ENCODE data around the gene LYRM4. TPM values are rescaled to one million over a fixed set of nuclear protein-coding genes. Genes with fewer than 3 reads are reported as not detected.

Gene LYRM4
- total and polyA plus RNA-seq, 9 of the 15 experiments (the other 6 are each of a cell fraction or from before 2014, with no cell fraction given), result 24.2 to 69.4 (median 41.8) TPM

DNA sequence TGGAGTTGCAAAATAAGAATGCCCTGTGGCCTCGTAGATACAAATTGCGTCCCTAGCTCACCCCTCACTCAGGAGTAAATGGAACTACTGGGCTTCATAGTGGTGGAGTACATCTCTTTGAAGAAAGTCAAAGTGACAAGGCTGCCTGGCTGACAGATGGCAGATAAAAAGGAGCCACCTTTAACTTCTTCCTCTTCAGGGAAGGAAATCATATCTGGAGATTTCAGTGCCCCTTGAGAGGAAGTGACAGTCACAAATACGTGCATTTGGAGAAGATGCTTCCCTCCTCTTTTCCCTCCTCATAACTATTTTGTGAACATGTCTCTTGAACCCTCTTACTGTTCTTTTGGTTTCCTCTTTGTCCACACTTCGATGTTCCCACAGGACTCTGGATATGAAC lies 132.4 kb downstream of the LYRM4 start:
- no peaks in the 10 kb centered on the region for H3K79me2 ChIP-seq (ENCODE audit: control insufficient read depth, insufficient read depth, low read length)
- 52% methylated on average over 4 of the region's 4 CpGs for WGBS (ENCODE audit: insufficient coverage, low coverage, missing lambda C conversion rate)
- DNase-seq (ENCODE audit: extremely low read depth in 1 of 4, low spot score in 3 of 4) (no peak), FAIRE-seq (no peak), ATAC-seq (no peak)
- no peak overlapping the region for H3K4me2 ChIP-seq (ENCODE audit: insufficient read depth, low read length)
- no peak for TF ChIP-seq RUNX1 (IDR thresholded peaks at IDR 0.05; ENCODE audit: low read depth)
- TF ChIP-seq, protein P1, sequence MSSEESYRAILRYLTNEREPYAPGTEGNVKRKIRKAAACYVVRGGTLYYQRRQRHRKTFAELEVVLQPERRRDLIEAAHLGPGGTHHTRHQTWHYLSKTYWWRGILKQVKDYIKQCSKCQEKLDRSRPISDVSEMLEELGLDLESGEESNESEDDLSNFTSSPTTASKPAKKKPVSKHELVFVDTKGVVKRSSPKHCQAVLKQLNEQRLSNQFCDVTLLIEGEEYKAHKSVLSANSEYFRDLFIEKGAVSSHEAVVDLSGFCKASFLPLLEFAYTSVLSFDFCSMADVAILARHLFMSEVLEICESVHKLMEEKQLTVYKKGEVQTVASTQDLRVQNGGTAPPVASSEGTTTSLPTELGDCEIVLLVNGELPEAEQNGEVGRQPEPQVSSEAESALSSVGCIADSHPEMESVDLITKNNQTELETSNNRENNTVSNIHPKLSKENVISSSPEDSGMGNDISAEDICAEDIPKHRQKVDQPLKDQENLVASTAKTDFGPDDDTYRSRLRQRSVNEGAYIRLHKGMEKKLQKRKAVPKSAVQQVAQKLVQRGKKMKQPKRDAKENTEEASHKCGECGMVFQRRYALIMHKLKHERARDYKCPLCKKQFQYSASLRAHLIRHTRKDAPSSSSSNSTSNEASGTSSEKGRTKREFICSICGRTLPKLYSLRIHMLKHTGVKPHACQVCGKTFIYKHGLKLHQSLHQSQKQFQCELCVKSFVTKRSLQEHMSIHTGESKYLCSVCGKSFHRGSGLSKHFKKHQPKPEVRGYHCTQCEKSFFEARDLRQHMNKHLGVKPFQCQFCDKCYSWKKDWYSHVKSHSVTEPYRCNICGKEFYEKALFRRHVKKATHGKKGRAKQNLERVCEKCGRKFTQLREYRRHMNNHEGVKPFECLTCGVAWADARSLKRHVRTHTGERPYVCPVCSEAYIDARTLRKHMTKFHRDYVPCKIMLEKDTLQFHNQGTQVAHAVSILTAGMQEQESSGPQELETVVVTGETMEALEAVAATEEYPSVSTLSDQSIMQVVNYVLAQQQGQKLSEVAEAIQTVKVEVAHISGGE (CRISPR knock-in tag; IDR thresholded peaks at IDR 0.05), result peak in 1 of 3 experiments; percentile 76; a peak in 2 of 6 replicates
- TF ChIP-seq MCM7 (IDR thresholded peaks at IDR 0.05), result no peak
- TF ChIP-seq NR2C1 (IDR thresholded peaks at IDR 0.05), result no peak
- TF ChIP-seq NR2C1 (tag; IDR thresholded peaks at IDR 0.05), result no peak
- TF ChIP-seq, protein P2, sequence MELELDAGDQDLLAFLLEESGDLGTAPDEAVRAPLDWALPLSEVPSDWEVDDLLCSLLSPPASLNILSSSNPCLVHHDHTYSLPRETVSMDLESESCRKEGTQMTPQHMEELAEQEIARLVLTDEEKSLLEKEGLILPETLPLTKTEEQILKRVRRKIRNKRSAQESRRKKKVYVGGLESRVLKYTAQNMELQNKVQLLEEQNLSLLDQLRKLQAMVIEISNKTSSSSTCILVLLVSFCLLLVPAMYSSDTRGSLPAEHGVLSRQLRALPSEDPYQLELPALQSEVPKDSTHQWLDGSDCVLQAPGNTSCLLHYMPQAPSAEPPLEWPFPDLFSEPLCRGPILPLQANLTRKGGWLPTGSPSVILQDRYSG (tag; conservative IDR thresholded peaks at IDR 0.05; ENCODE audit: low read depth), result no peak
- TF ChIP-seq KHSRP (IDR thresholded peaks at IDR 0.05), result no peak
- peaks cover 2% of the 10 kb centered on the region for H3K9me1 ChIP-seq (ENCODE audit: control insufficient read depth, insufficient read depth, low read length)
- H3K9ac ChIP-seq (ENCODE audit: insufficient read depth in 1 of 2, low read depth in 2 of 2, low read length in 2 of 2), result no peak overlapping the region
- 0 out of 2 replicates have a peak, but pooled peaks cover 6% of the 10 kb centered on the region for H4K20me1 ChIP-seq (replicated peaks; ENCODE audit: control insufficient read depth, insufficient read depth, low read length)
- no peaks in the 10 kb centered on the region for H3K9me3 ChIP-seq (replicated peaks; ENCODE audit: control insufficient read depth, insufficient read depth, low read depth, low read length)
- ChIA-PET CTCF (ENCODE audit: low intra/inter-chr PET ratio) (no interaction called here), POLR2A (no interaction called here)
- H3K4me1 ChIP-seq (replicated peaks in 1 of 2; ENCODE audit: control insufficient read depth in 2 of 2, insufficient read depth in 2 of 2, low read length in 2 of 2), result peaks cover 9 to 13% of the 10 kb centered on the region in 2 experiments; a peak in 4 of 5 replicates
- H3K27ac ChIP-seq (ENCODE audit: extremely low read depth, low read depth, low read length), result no peak overlapping the region
- intact Hi-C loops (cut with micrococcal nuclease) (no loop called here), in situ Hi-C loops (cut with MboI) (loop anchor here (25.0 kb wide), 1 partner anchor 1409 kb away; no protein-coding TSS in a partner anchor)
- H3K27me3 ChIP-seq (ENCODE audit: control insufficient read depth in 2 of 2, insufficient read depth in 2 of 2, low read length in 2 of 2), result no peaks in the 10 kb centered on the region
- no peak overlapping the region for H2AFZ ChIP-seq (ENCODE audit: low read depth, low read length)
- no peak overlapping the region for H3K4me3 ChIP-seq
- no TSS peak for BruUV-seq (replicated peaks)
- H3K36me3 ChIP-seq (ENCODE audit: control insufficient read depth, insufficient read depth, low read length), result no peaks in the 10 kb centered on the region

Measured in K562 (cell line).